ENCODE results near the gene CACNA1B. TPM values are rescaled to one million over a fixed set of nuclear protein-coding genes. Genes with fewer than 3 reads are reported as not detected.

The CACNA1B gene
- total RNA-seq, 5 donors from 2014 or later (not counting 1 experiment from before 2014, with no cell fraction given): 0.03 to 0.09 (median 0.03) TPM; not detected in 2

- H3K4me1 Mint-ChIP-seq: peaks cover 0 to 3% (median 2%) of the 10 kb centered on the region in 3 donors
- H3K9me3 Mint-ChIP-seq: no peaks in the 10 kb centered on the region
- DNase-seq (no peak), ATAC-seq (replicated peaks in 1 of 4) (no peak)
- H3K36me3 Mint-ChIP-seq: no peaks in the 10 kb centered on the region
- H3K9me3 ChIP-seq: no peaks in the 10 kb centered on the region
- H3K4me3 ChIP-seq (ENCODE audit: control insufficient read depth in 1 of 2, extremely low read depth in 1 of 2, low read length in 1 of 2): no peak overlapping the region
- no peak overlapping the region for H3K27ac Mint-ChIP-seq
- no peaks in the 10 kb centered on the region for H3K4me1 ChIP-seq (ENCODE audit: control insufficient read depth in 1 of 2, extremely low read depth in 1 of 2, insufficient read depth in 2 of 2, low read length in 2 of 2)
- 83% methylated on average over 12 of the region's 14 CpGs for WGBS (ENCODE audit: insufficient coverage)
- peaks cover 0 to 51% of the 10 kb centered on the region in 2 experiments for H3K27me3 ChIP-seq (replicated peaks in 1 of 2; ENCODE audit: control insufficient read depth in 2 of 2, extremely low read depth in 1 of 2, insufficient read depth in 2 of 2, low read length in 1 of 2)
- ChIA-PET POLR2A (no interaction called here), CTCF (no interaction called here)
- peaks cover 35 to 51% of the 10 kb centered on the region in 2 donors for H3K27me3 Mint-ChIP-seq
- H3K4me3 Mint-ChIP-seq: no peak overlapping the region
- no peak overlapping the region for H3K27ac ChIP-seq (ENCODE audit: low read length)
- no peaks in the 10 kb centered on the region for H3K36me3 ChIP-seq (ENCODE audit: control insufficient read depth in 2 of 2, extremely low read depth in 1 of 2, insufficient read depth in 1 of 2, low read length in 1 of 2)
These were observed 2.2 kb upstream of the CACNA1B start for GRCh38 chr9:137875354-137875753.

GRCh38 chr9:137875846-137876245 lies 1.7 kb upstream of the CACNA1B start:
- POLR2A ChIA-PET: no interaction called here
- 93% methylated on average over 9 of the region's 10 CpGs for WGBS (ENCODE audit: insufficient coverage)
- Histone ChIP-seq H3K27me3 (replicated peaks in 1 of 2; ENCODE audit: control insufficient read depth in 2 of 2, extremely low read depth in 1 of 2, insufficient read depth in 2 of 2, low read length in 1 of 2) (peaks cover 0 to 56% of the 10 kb centered on the region in 2 experiments), H3K36me3 (ENCODE audit: control insufficient read depth in 2 of 2, extremely low read depth in 1 of 2, insufficient read depth in 1 of 2, low read length in 1 of 2) (no peaks in the 10 kb centered on the region), H3K4me1 (ENCODE audit: control insufficient read depth in 1 of 2, extremely low read depth in 1 of 2, insufficient read depth in 2 of 2, low read length in 2 of 2) (no peaks in the 10 kb centered on the region), H3K4me3 (ENCODE audit: control insufficient read depth in 1 of 2, extremely low read depth in 1 of 2, low read length in 1 of 2) (no peak overlapping the region), H3K27ac (ENCODE audit: low read length) (no peak overlapping the region), H3K9me3 (no peaks in the 10 kb centered on the region)
- ATAC-seq (replicated peaks in 1 of 4) (no peak), DNase-seq (no peak)
- peaks cover 35 to 49% of the 10 kb centered on the region in 2 donors for H3K27me3 Mint-ChIP-seq
- H3K27ac Mint-ChIP-seq: no peak overlapping the region
- no peaks in the 10 kb centered on the region for H3K36me3 Mint-ChIP-seq
- peaks cover 0 to 3% (median 2%) of the 10 kb centered on the region in 3 donors for H3K4me1 Mint-ChIP-seq
- H3K9me3 Mint-ChIP-seq: no peaks in the 10 kb centered on the region
- no peak overlapping the region for H3K4me3 Mint-ChIP-seq
- CTCF ChIA-PET: no interaction called here

GRCh38 chr9:137876269-137876668 lies 1.3 kb upstream of the CACNA1B start:
- peak overlapping the region in 1 of 2 donors; percentile 39 for H3K27ac Mint-ChIP-seq
- Histone ChIP-seq H3K27me3 (replicated peaks in 1 of 2; ENCODE audit: control insufficient read depth in 2 of 2, extremely low read depth in 1 of 2, insufficient read depth in 2 of 2, low read length in 1 of 2) (peaks cover 0 to 59% of the 10 kb centered on the region in 2 experiments), H3K27ac (ENCODE audit: low read length) (no peak overlapping the region), H3K9me3 (no peaks in the 10 kb centered on the region), H3K36me3 (ENCODE audit: control insufficient read depth in 2 of 2, extremely low read depth in 1 of 2, insufficient read depth in 1 of 2, low read length in 1 of 2) (no peaks in the 10 kb centered on the region), H3K4me1 (ENCODE audit: control insufficient read depth in 1 of 2, extremely low read depth in 1 of 2, insufficient read depth in 2 of 2, low read length in 2 of 2) (no peaks in the 10 kb centered on the region), H3K4me3 (ENCODE audit: control insufficient read depth in 1 of 2, extremely low read depth in 1 of 2, low read length in 1 of 2) (no peak overlapping the region)
- ChIA-PET CTCF (no interaction called here), POLR2A (no interaction called here)
- WGBS (ENCODE audit: insufficient coverage): 83% methylated on average over 6 of the region's 8 CpGs
- H3K27me3 Mint-ChIP-seq: peaks cover 35 to 48% of the 10 kb centered on the region in 2 donors
- no peaks in the 10 kb centered on the region for H3K9me3 Mint-ChIP-seq
- peak overlapping the region; percentile 61 to 66 (median 62) for H3K4me3 Mint-ChIP-seq
- no peaks in the 10 kb centered on the region for H3K36me3 Mint-ChIP-seq
- DNase-seq (no peak), ATAC-seq (replicated peaks in 1 of 4) (no peak)
- H3K4me1 Mint-ChIP-seq: peaks cover 0 to 3% (median 2%) of the 10 kb centered on the region in 3 donors

- peaks cover 2 to 3% (median 3%) of the 10 kb centered on the region in 3 donors for H3K4me1 Mint-ChIP-seq
- peaks cover 38 to 49% of the 10 kb centered on the region in 2 donors for H3K27me3 Mint-ChIP-seq
These were observed 698 bp upstream of the CACNA1B start for GRCh38 chr9:137876781-137877386.

GRCh38 chr9:137878146-137878941 lies 762 bp downstream of the CACNA1B start:
- Histone ChIP-seq H3K9me3 (no peaks in the 10 kb centered on the region), H3K27me3 (replicated peaks in 1 of 2; ENCODE audit: control insufficient read depth in 2 of 2, extremely low read depth in 1 of 2, insufficient read depth in 2 of 2, low read length in 1 of 2) (peaks cover 0 to 57% of the 10 kb centered on the region in 2 experiments), H3K27ac (ENCODE audit: low read length) (no peak overlapping the region), H3K4me3 (ENCODE audit: control insufficient read depth in 1 of 2, extremely low read depth in 1 of 2, low read length in 1 of 2) (peak overlapping the region in 1 of 2 donors; percentile 29), H3K4me1 (ENCODE audit: control insufficient read depth in 1 of 2, extremely low read depth in 1 of 2, insufficient read depth in 2 of 2, low read length in 2 of 2) (no peaks in the 10 kb centered on the region), H3K36me3 (ENCODE audit: control insufficient read depth in 2 of 2, extremely low read depth in 1 of 2, insufficient read depth in 1 of 2, low read length in 1 of 2) (no peaks in the 10 kb centered on the region)
- H3K9me3 Mint-ChIP-seq: no peaks in the 10 kb centered on the region
- ATAC-seq (replicated peaks in 1 of 4): peak; percentile 46 to 63 (median 48)
- H3K4me1 Mint-ChIP-seq: peaks cover 2 to 4% (median 3%) of the 10 kb centered on the region in 3 donors
- no peak overlapping the region for H3K4me3 Mint-ChIP-seq
- DNase-seq: peak in 18 of 35 experiments; percentile 2 to 39 (median 12)
- peaks cover 38 to 49% of the 10 kb centered on the region in 2 donors for H3K27me3 Mint-ChIP-seq
- 6% methylated on average over 99 of the region's 101 CpGs for WGBS (ENCODE audit: insufficient coverage)
- POLR2A ChIA-PET: no interaction called here
- H3K27ac Mint-ChIP-seq: no peak overlapping the region
- CTCF ChIA-PET: no interaction called here
- no peaks in the 10 kb centered on the region for H3K36me3 Mint-ChIP-seq

More at GRCh38 chr9:137876781-137877386, 698 bp upstream of the CACNA1B start:
- Mint-ChIP-seq H3K9me3 (no peaks in the 10 kb centered on the region), H3K36me3 (no peaks in the 10 kb centered on the region), H3K4me3 (peak overlapping the region in 2 of 3 donors; percentile 61 to 62), H3K27ac (no peak overlapping the region)
- no peaks in the 10 kb centered on the region for H3K4me1 ChIP-seq (ENCODE audit: control insufficient read depth in 1 of 2, extremely low read depth in 1 of 2, insufficient read depth in 2 of 2, low read length in 2 of 2)
- ATAC-seq (replicated peaks in 1 of 4) (no peak), DNase-seq (no peak)
- peaks cover 0 to 56% of the 10 kb centered on the region in 2 experiments for H3K27me3 ChIP-seq (replicated peaks in 1 of 2; ENCODE audit: control insufficient read depth in 2 of 2, extremely low read depth in 1 of 2, insufficient read depth in 2 of 2, low read length in 1 of 2)
- no peak overlapping the region for H3K4me3 ChIP-seq (ENCODE audit: control insufficient read depth in 1 of 2, extremely low read depth in 1 of 2, low read length in 1 of 2)
- H3K27ac ChIP-seq (ENCODE audit: low read length): no peak overlapping the region
- no peaks in the 10 kb centered on the region for H3K36me3 ChIP-seq (ENCODE audit: control insufficient read depth in 2 of 2, extremely low read depth in 1 of 2, insufficient read depth in 1 of 2, low read length in 1 of 2)
- no peaks in the 10 kb centered on the region for H3K9me3 ChIP-seq
- POLR2A ChIA-PET: no interaction called here
- 59% methylated on average over 40 of the region's 47 CpGs for WGBS (ENCODE audit: insufficient coverage)
- CTCF ChIA-PET: no interaction called here

GRCh38 chr9:137879052-137879451 lies 1.5 kb downstream of the CACNA1B start:
- CTCF ChIA-PET: no interaction called here
- no peaks in the 10 kb centered on the region for H3K4me1 ChIP-seq (ENCODE audit: control insufficient read depth in 1 of 2, extremely low read depth in 1 of 2, insufficient read depth in 2 of 2, low read length in 2 of 2)
- no peaks in the 10 kb centered on the region for H3K9me3 Mint-ChIP-seq
- peak overlapping the region in 1 of 3 donors; percentile 39 for H3K4me3 Mint-ChIP-seq
- DNase-seq (no peak), ATAC-seq (replicated peaks in 1 of 4) (no peak)
- POLR2A ChIA-PET: no interaction called here
- H3K27ac ChIP-seq (ENCODE audit: low read length): no peak overlapping the region
- H3K27me3 ChIP-seq (replicated peaks in 1 of 2; ENCODE audit: control insufficient read depth in 2 of 2, extremely low read depth in 1 of 2, insufficient read depth in 2 of 2, low read length in 1 of 2): peaks cover 0 to 55% of the 10 kb centered on the region in 2 experiments
- WGBS (ENCODE audit: insufficient coverage): 89% methylated on average over 15 of the region's 20 CpGs
- peaks cover 33 to 44% of the 10 kb centered on the region in 2 donors for H3K27me3 Mint-ChIP-seq
- H3K36me3 Mint-ChIP-seq: no peaks in the 10 kb centered on the region
- no peak overlapping the region for H3K27ac Mint-ChIP-seq
- H3K4me3 ChIP-seq (ENCODE audit: control insufficient read depth in 1 of 2, extremely low read depth in 1 of 2, low read length in 1 of 2): no peak overlapping the region
- peaks cover 2 to 4% (median 3%) of the 10 kb centered on the region in 3 donors for H3K4me1 Mint-ChIP-seq
- H3K9me3 ChIP-seq: no peaks in the 10 kb centered on the region
- no peaks in the 10 kb centered on the region for H3K36me3 ChIP-seq (ENCODE audit: control insufficient read depth in 2 of 2, extremely low read depth in 1 of 2, insufficient read depth in 1 of 2, low read length in 1 of 2)

All from T-cell (primary cell).